Islet of Langerhans (tissue), 1 donor: Measurements from ENCODE around the gene UFM1.
"Not testable (repeated sequence)": the region's sequence is repeated elsewhere in the genome, so short reads cannot be mapped to it uniquely, and the experiment has no call there.

Experiments
- FAIRE-seq: peaks from one replicate; lab custom pipeline; 2011; peaks lifted over from hg19 to GRCh38; lab: Jason Lieb, UNC

Gene UFM1

GRCh38 chr13:38366954-38367645 is 17.4 kb downstream of the UFM1 start:
- FAIRE-seq = no peak

GRCh38 chr13:38369058-38369457 is 19.4 kb downstream of the UFM1 start:
- FAIRE-seq = no peak

- not testable (repeated sequence) for FAIRE-seq
These were observed 20.4 kb downstream of the UFM1 start for GRCh38 chr13:38370096-38370495.

DNA sequence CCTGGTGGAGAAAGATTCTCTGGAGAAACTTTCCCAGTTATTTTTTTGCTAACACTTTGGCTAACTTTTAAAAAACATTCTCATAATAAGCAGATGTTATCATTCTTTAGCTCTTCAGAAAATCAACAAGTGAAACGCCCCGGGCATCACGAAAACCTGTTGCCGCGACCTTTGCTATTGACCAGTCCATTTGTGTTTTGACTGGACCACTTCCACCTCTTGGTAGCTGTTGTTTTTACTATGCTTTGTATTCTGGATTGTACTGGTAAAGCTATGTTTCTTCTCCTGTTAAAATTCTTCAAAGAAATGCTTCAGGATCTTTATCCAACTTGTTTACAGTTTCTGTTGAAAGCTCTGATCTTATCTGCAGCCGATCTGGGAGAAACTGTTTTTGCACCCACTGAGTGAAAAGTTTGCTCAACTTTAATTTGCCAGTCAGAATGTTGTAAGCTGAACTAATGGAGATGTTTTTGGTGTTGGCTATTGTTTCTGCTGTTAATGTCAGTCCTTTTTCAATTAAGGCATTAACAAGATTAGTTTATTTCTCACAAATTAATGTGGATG is 23.3 kb downstream of the UFM1 start:
- no peak for FAIRE-seq

- no peak for FAIRE-seq
These were observed 26.9 kb downstream of the UFM1 start for GRCh38 chr13:38376546-38376945.

- no peak for FAIRE-seq
These were observed 32.2 kb downstream of the UFM1 start for GRCh38 chr13:38381890-38382289.

GRCh38 chr13:38382946-38383345 is 33.3 kb downstream of the UFM1 start:
- no peak for FAIRE-seq

- peak; percentile 90 for FAIRE-seq
These were observed 34.5 kb downstream of the UFM1 start for GRCh38 chr13:38384171-38384570.

DNA sequence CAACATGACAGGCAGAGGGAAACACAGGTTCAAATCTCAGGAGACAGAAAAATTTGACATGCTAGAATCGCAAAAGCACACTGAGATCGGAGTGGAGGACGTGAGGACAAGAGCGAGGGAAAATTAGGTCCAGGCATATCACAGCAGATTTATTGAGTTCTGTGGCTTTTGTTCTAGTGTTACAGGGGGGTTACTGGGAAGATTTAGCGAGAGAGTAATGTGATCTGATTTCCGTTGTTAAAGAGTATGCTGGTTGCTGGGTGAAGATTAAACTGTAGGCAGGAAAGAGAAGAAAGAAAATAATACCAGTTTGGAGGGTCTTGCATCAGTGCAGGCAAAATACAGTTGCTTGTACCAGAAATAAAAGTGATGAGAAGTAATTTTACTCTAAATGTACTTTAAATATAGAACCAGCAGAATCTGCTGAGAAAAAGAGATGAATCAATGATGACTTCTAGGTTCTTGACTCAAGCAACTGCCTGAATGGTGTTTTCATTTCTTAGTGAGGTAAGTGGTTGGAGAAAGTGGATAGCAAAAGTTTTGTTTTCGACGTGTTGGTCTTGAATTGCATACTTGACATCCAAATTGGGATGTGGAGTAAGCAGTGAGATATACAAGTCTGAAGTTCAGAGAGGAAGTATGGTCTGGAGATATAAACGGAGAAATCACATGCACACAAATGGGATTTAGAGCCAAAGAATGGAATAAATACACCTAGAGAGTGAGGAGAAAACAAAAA is 35.7 kb downstream of the UFM1 start:
- FAIRE-seq = no peak

DNA sequence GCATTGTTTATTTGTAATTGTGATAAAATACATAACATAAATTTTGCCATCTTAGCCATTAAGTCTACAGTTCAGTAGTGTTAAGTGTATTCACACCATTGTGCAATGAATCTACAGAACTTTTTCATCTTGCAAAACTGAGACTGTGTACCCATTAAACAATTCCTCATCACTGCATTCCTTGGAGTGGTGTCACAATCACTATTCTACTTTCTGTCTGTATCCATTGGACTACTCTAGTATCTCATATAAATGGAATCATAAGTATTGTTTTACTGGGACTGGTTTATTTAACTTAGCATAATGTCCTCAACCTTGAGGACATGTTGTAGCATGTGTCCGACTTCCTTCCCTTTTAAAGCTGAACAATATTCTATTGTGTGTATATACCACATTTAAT is 36.8 kb downstream of the UFM1 start:
- no peak for FAIRE-seq

DNA sequence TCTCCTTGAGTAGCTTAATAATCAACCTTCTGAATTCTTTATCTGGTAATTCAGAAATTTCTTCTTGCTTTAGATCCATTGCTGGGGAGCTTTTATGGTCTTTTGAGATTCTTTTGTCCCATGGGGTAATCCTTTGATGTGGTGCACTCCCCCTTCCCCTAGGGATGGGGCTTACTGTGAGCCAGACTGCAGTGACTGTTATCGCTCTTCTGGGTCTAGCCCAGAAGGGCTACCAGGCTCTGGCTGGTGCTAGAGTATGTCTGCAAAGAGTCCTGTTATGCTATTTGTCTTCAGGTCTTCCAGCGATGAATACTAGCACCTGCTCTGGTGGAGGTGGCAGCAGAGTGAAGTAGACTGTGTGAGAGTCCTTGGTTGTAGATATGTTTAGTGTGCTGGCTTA is 41.7 kb downstream of the UFM1 start:
- FAIRE-seq = no peak

DNA sequence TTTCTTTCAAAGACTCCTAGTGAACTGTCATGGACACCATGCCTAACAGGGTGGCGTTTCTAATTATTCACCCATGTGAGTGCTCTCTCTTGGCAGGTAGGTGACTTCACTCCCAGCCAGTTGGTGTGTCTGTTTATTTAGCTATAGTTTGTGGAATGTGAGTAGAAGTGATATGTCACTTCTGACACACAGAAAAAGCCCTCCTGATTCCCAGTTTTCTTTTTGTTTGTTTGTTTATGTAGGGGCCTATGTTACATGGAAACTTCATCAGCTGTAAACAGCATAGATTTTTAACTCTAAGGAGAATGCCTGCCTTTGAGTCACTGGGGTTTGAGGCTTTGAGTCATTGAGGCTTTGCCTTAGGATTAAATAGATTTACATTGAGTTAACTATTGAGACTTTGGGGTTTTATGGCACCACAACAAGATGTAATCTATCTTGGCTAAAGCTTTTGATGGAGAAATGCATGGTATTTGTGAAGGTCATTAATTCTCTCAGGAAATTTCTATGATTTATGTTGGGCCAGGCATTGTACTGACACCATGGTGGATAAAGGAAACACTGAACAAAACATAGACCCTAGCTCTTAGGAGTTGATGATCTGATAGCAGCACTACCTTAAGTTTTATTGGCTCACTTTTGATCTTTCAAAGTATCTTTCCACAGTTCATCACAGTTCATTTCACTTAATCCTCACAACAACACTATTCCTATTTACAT is 45.3 kb downstream of the UFM1 start:
- no peak for FAIRE-seq

DNA sequence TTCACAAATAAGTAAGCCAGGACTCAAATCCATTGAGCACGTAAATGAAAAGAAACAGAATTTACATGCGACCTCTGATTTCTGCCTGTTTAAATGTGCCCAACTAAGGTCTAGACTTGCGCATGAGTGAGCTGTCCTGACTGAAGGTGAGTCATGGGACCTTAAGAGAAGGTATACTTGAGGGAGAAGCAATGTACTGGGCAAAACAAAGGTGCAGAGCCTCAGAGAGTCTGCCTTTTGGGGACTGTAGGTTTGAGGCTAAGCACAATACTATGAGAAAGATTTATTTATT is 45.8 kb downstream of the UFM1 start:
- no peak for FAIRE-seq

GRCh38 chr13:38398711-38399493 is 49.3 kb downstream of the UFM1 start:
- FAIRE-seq = no peak

DNA sequence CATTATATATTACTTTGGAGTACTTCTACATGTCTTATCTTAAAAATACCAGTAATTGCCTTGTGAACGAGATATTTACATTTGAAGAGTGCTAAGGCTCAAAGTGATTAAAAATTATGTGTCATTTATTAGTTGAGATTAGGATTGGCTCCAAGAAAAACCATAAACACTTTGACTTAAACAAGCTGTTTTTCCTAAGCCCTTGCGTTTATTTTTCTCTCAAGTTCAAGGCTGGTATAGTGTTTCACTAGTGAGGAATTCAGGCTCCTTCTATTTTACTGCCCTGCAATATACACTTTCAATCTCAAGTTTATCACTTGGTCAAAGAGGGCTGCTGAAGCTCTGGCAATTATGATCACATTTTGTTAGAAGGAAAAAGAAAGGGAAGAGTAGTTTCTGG is 49.9 kb downstream of the UFM1 start:
- FAIRE-seq = no peak

- FAIRE-seq = no peak
These were observed 51.6 kb downstream of the UFM1 start for GRCh38 chr13:38401276-38401675.

- no peak for FAIRE-seq
These were observed 55.6 kb downstream of the UFM1 start for GRCh38 chr13:38405216-38405615.

GRCh38 chr13:38409771-38410170 is 60.1 kb downstream of the UFM1 start:
- no peak for FAIRE-seq

GRCh38 chr13:38412266-38412665 is 62.6 kb downstream of the UFM1 start:
- FAIRE-seq = no peak
